ENCODE results near the gene CCDC33.
A peak's percentile ranks its signal among the peaks of the same experiment; 100 is the strongest.

CCDC33 gene

GRCh38 chr15:74318376-74319137 lies 82.4 kb downstream of the CCDC33 start:
- TF ChIP-seq Cebpa-rat (IDR thresholded peaks at IDR 0.05): no peak
- H3K9ac ChIP-seq: no peak overlapping the region
- no peak overlapping the region for H3K27ac ChIP-seq
- H3K27me3 ChIP-seq: no peaks in the 10 kb centered on the region
- peaks cover 61% of the 10 kb centered on the region for H3K4me1 ChIP-seq
- H3K4me3 ChIP-seq: no peak overlapping the region
- no peaks in the 10 kb centered on the region for H3K9me3 ChIP-seq
- H3K36me3 ChIP-seq: no peaks in the 10 kb centered on the region
- H4K20me1 ChIP-seq: no peaks in the 10 kb centered on the region
- H3K4me2 ChIP-seq: peak overlapping the region; percentile 76

GRCh38 chr15:74319138-74319460 lies 83.0 kb downstream of the CCDC33 start:
- H3K4me1 ChIP-seq: peaks cover 61% of the 10 kb centered on the region
- H3K4me2 ChIP-seq: peak overlapping the region; percentile 76
- H3K9ac ChIP-seq: no peak overlapping the region
- H3K4me3 ChIP-seq: no peak overlapping the region
- H3K27ac ChIP-seq: no peak overlapping the region
- TF ChIP-seq Cebpa-rat (IDR thresholded peaks at IDR 0.05): no peak
- no peaks in the 10 kb centered on the region for H3K9me3 ChIP-seq
- H4K20me1 ChIP-seq: no peaks in the 10 kb centered on the region
- no peaks in the 10 kb centered on the region for H3K36me3 ChIP-seq
- H3K27me3 ChIP-seq: no peaks in the 10 kb centered on the region

DNA sequence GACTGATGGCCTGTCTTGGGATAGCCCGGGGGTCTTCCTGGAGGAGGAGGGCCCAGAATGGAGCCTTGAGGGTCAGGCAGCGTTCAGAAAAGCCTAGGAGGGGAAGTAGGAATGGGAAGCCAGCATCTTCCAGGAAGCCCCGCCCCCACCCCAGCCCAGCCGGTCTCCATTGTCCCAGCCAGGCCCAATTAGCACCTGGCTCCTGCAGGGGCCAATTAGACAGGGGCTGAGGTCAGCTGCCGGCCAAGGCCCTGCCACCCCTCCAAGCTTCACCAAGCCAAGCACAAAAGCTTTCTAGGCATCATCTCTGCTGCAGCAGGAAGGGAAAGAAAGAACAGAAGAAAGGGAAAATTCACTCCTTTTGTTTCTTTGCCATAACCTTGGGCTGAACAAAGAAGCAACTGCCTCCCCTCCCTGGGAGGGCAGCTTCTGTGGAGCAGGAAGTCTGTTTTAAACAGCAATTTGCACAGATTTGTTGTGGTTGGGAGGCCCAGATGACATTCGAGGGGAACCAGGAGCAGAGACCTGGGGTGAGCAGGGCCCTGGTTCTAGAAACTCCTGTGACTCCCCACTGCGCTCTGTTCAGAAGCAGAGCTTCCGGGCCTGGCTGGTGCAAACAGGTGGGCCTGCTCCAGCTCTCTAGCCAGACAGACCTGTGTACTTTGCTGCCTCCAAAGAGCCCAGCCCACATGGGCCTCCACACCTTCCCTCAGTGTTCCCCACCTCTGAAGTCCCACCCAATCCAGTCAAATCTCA lies 83.6 kb downstream of the CCDC33 start:
- Histone ChIP-seq H3K36me3 (no peaks in the 10 kb centered on the region), H3K27ac (no peak overlapping the region), H3K27me3 (no peaks in the 10 kb centered on the region), H4K20me1 (no peaks in the 10 kb centered on the region), H3K4me1 (peaks cover 58% of the 10 kb centered on the region), H3K9me3 (no peaks in the 10 kb centered on the region), H3K4me3 (no peak overlapping the region), H3K9ac (no peak overlapping the region), H3K4me2 (peak overlapping the region; percentile 76)
- no peak for TF ChIP-seq Cebpa-rat (IDR thresholded peaks at IDR 0.05)

DNA sequence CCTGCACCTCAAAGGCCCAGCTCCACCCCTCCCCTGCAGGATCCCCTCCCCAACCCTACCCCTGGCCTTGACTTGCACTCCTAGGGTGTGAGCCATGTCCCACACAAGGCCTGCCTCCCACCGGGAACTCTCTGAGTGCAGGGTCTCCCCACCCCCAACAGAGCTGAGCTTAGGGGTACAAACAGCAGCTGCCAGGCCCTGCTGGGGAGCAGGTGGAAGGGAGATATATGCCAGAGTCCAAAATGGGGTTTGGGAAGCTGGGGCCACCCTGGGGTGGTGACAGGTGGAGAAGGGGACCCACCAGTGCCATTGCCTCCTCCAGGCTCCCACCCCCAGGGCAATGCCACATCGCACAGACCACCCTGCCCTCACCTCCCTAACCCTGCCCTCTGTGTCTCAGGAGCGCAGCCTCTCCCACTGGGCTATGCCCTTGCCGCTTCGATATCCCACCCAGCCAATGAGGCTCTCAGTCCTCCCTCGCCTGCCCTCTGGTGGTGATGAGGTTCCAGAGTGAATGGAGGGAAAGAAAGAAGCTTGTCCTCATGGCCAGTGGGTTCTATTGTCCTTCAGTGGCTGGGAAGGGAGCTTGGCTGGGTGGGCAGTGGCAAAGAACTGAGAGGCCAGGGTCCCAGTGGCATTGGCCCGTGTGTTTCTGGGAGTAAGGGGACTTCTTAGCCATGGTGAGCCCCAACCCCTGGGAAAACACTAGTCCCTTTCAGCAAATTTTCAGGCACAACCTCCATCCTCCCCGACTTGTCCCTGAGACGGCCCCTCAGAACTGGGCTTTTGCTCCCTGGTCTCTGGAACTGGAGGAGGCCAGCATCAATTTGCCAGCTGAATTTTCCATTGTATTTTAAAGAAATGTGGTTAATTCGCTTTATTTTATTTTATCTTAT lies 84.5 kb downstream of the CCDC33 start:
- H3K36me3 ChIP-seq: no peaks in the 10 kb centered on the region
- peak overlapping the region; percentile 76 for H3K4me2 ChIP-seq
- no peak overlapping the region for H3K9ac ChIP-seq
- no peak overlapping the region for H3K27ac ChIP-seq
- no peaks in the 10 kb centered on the region for H3K27me3 ChIP-seq
- no peak for TF ChIP-seq Cebpa-rat (IDR thresholded peaks at IDR 0.05)
- peaks cover 50% of the 10 kb centered on the region for H3K4me1 ChIP-seq
- no peak overlapping the region for H3K4me3 ChIP-seq
- no peaks in the 10 kb centered on the region for H3K9me3 ChIP-seq
- no peaks in the 10 kb centered on the region for H4K20me1 ChIP-seq

DNA sequence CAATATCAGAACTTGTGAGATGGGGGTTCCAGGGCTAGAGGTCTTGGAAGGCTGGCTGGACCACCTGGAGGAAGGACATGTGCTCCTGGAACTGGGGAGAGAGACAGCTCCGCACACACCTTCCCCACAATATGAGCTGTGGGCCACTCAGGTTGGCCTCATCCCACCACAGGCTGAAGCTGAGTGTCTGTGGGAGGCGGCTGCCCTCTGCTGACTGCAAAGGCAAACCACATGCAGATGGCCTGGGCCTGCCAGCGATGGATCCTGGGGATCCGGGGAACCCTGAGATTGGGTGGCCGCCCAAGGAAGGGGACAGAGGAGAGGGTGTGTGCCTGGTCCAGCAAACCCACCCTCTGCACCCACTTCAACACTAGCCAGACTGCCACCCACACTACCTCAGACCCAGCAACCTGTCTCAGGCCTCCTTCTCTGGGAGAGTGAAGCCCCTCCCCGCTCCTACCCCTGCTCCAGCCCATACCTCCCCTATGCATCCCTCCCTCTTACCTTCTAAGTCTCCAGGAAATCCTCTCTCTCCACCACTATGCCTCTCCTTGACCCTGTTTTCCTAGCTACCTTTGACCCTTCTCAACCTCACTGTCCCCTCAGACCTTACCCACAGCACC lies 86.5 kb downstream of the CCDC33 start:
- Histone ChIP-seq H4K20me1 (no peaks in the 10 kb centered on the region), H3K27ac (no peak overlapping the region), H3K4me2 (no peak overlapping the region), H3K4me1 (peaks cover 29% of the 10 kb centered on the region), H3K9me3 (no peaks in the 10 kb centered on the region), H3K36me3 (no peaks in the 10 kb centered on the region), H3K9ac (no peak overlapping the region), H3K27me3 (no peaks in the 10 kb centered on the region), H3K4me3 (no peak overlapping the region)
- no peak for TF ChIP-seq Cebpa-rat (IDR thresholded peaks at IDR 0.05)

DNA sequence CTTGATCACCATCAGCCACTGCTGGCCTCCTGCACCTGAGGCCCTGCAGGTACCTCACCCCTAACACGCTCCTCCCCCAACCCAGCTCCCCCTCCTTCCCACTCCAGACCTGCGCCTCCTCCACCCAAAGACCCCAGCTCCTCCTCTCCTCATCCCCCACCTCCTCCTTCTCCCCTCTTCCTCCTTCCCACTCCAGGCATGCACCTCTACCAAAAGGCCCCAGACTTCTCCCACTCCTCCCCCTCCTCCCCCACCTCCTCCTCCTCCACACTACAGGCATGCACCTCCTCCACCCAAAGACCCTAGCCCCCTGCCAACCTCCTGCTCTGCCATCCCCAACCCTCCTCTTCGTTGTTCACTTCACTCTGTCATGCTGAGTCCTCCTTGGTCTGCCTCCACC lies 88.6 kb downstream of the CCDC33 start:
- TF ChIP-seq Cebpa-rat (IDR thresholded peaks at IDR 0.05): no peak
- H3K36me3 ChIP-seq: no peaks in the 10 kb centered on the region
- no peaks in the 10 kb centered on the region for H3K9me3 ChIP-seq
- no peak overlapping the region for H3K9ac ChIP-seq
- H3K27ac ChIP-seq: no peak overlapping the region
- no peaks in the 10 kb centered on the region for H4K20me1 ChIP-seq
- peaks cover 18% of the 10 kb centered on the region for H3K4me1 ChIP-seq
- H3K27me3 ChIP-seq: no peaks in the 10 kb centered on the region
- H3K4me3 ChIP-seq: no peak overlapping the region
- no peak overlapping the region for H3K4me2 ChIP-seq

DNA sequence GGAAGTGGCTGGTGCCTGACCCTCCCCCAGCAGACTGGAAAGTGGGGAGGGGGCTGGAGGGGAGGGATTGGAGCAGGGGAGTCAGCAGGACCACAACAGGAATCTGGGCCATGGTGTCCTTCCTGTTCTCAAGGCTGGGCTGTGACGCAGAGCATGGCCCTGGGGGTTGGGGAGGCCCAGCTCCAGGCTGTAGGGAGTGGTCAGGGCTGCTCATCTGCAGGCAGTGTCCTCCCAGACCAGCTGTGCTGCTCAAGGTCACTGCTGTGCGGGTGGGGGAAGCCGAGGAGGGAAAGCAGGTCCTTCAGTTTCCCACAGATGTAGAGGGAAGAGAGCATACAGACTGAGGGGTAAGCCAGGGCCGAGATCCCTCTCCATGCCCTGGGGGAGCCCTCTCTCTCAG lies 90.6 kb downstream of the CCDC33 start:
- H3K9ac ChIP-seq: no peak overlapping the region

DNA sequence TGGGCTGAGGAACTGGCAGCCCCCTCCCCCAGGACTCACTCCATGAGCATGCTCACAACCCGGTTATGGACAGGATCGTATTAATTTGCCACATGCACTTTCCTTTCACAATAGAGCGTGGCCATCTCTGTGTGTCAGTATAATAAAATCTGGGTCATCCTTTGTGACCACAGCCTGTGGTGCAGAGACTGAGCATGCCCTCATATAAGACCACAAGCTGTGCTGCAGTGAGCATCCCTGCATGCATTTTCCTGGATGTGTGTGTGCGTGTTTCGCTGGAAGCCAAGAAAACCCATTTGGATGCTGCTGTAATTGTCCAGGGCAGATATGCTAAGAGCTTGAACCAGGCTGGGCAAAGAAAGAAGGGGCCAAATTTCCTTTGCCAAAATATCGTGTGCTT lies 91.6 kb downstream of the CCDC33 start:
- Histone ChIP-seq H3K4me2 (no peak overlapping the region), H3K9ac (no peak overlapping the region), H3K4me3 (no peak overlapping the region), H3K36me3 (no peaks in the 10 kb centered on the region), H3K27me3 (no peaks in the 10 kb centered on the region), H3K27ac (no peak overlapping the region), H3K9me3 (no peaks in the 10 kb centered on the region), H3K4me1 (peaks cover 9% of the 10 kb centered on the region; the same call in 1 of the 2 replicates), H4K20me1 (no peaks in the 10 kb centered on the region)
- no peak for TF ChIP-seq Cebpa-rat (IDR thresholded peaks at IDR 0.05)

More for the DNA sequence above, 90.6 kb downstream of the CCDC33 start:
- Histone ChIP-seq H3K4me1 (peaks cover 9% of the 10 kb centered on the region; the same call in 1 of the 2 replicates), H3K36me3 (no peaks in the 10 kb centered on the region), H3K4me3 (no peak overlapping the region), H3K27me3 (no peaks in the 10 kb centered on the region), H3K9me3 (no peaks in the 10 kb centered on the region), H3K27ac (no peak overlapping the region), H4K20me1 (no peaks in the 10 kb centered on the region), H3K4me2 (no peak overlapping the region)
- no peak for TF ChIP-seq Cebpa-rat (IDR thresholded peaks at IDR 0.05)

GRCh38 chr15:74328331-74329056 lies 92.4 kb downstream of the CCDC33 start:
- peak overlapping the region; percentile 9; the same call in 1 of the 2 replicates for H3K4me2 ChIP-seq
- H3K4me1 ChIP-seq: peaks cover 9% of the 10 kb centered on the region; the same call in 1 of the 2 replicates
- H3K36me3 ChIP-seq: no peaks in the 10 kb centered on the region
- no peak for TF ChIP-seq Cebpa-rat (IDR thresholded peaks at IDR 0.05)
- no peaks in the 10 kb centered on the region for H3K9me3 ChIP-seq
- no peak overlapping the region for H3K9ac ChIP-seq
- no peak overlapping the region for H3K27ac ChIP-seq
- H4K20me1 ChIP-seq: no peaks in the 10 kb centered on the region
- H3K4me3 ChIP-seq: no peak overlapping the region
- H3K27me3 ChIP-seq: no peaks in the 10 kb centered on the region

All from BLaER1 (cell line).